A549 treated with ZK216348 at 1 μM for 4 hours (cell line): ENCODE measurements around the gene KAT8. TPM values are rescaled to one million over a fixed set of nuclear protein-coding genes. Genes with fewer than 3 reads are reported as not detected.

Experiments used
- total RNA-seq: library from RNA; stranded (reverse); fragments of 200-300 nt; extraction: Qiagen RNA extraction; gene quantifications from 5 replicates; pipeline ENCODE4 v1.2.3, GENCODE V29; 2022; ENCODE audit warnings: low read depth

KAT8 gene
- 32.5 to 46.4 TPM (median 43.1 TPM) in 5 replicates for total RNA-seq

DNA sequence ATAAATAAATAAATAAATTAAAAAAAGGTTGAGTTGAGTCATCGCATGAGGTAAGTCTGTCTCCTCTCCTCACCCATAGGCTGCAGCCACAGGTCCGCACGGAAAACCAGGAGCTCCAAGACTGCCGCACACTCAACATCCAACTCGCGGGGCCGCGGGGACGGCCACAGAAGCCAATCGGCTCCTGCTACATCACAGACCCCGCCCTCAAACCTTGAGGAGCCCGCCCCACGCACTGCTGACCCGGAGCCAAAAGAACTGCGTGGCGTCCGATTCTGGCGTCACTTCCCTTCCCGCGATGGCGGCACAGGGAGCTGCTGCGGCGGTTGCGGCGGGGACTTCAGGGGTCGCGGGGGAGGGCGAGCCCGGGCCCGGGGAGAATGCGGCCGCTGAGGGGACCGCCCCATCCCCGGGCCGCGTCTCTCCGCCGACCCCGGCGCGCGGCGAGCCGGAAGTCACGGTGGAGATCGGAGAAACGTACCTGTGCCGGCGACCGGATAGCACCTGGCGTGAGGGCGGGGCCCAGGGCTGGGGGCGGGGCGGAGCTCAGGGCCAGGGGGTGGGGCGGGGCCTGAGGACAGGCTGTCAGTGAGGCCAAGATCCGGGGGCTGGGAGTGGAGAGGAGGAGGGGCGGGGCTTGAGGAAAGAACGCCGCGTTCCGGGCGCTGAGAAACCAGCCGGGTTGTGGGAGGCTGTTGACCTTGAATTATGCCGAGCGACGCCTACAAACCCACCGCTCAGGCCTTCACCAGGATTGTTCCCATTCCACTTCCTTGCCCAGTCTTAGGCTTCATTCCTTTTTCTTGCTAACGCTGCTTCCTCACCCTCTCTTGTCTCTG, at the start of gene KAT8:
Gene KAT8, plus strand, starts transcription at position 281 of the 839 bp plus-strand sequence. Its CDS starts 18 bp downstream, at position 299.

DNA sequence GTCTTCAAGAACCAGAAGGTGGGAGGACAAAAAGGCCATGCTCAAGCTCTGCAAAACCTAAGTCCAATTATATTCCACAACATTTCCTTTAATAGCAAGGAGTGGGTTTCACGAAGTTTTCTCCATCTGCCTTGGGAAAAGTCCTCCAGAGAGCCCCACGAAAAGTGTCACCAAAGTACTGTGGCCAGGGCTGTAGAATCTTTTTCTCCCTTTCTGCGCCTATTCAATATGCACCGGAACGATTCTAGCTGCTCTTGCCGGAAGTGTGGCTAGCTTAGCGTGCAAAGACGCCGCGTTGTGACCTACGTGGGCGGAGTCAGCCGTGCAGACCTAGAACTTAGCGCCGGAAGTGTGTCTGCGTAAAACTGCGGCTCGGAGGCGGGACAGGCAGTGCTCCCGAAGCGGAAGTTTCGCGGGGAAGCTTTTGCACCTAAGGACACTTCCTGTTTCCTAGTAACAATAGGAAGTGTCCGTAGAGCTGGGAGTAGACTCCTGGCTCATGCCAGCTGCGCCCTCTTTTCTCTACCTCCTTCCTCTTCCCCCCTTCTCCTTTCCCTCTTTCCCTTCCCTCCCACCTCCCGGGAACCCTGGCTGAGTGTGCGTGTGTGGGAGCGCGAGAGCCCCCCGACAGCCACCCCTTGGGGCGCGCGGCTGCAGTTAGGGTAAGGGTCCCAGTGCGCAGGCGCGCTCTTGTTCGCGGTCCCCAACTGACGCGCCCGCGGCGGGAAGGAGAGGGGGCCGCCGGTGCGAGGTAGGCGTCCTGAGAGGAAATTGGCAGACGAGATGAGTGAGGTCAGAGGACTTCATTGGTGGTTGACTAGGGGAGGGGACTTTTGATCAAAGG, 43.3 kb upstream of the KAT8 start, which contains the start of the genes ZNF646 and ZNF668:
Gene ZNF646, plus strand, starts transcription at position 453 of the 844 bp plus-strand sequence. CDS start 1,903 bp downstream, outside the sequence.
Gene ZNF668, minus strand, starts transcription at position 271 of the 844 bp plus-strand sequence. CDS start 9,781 bp downstream, outside the sequence.

DNA sequence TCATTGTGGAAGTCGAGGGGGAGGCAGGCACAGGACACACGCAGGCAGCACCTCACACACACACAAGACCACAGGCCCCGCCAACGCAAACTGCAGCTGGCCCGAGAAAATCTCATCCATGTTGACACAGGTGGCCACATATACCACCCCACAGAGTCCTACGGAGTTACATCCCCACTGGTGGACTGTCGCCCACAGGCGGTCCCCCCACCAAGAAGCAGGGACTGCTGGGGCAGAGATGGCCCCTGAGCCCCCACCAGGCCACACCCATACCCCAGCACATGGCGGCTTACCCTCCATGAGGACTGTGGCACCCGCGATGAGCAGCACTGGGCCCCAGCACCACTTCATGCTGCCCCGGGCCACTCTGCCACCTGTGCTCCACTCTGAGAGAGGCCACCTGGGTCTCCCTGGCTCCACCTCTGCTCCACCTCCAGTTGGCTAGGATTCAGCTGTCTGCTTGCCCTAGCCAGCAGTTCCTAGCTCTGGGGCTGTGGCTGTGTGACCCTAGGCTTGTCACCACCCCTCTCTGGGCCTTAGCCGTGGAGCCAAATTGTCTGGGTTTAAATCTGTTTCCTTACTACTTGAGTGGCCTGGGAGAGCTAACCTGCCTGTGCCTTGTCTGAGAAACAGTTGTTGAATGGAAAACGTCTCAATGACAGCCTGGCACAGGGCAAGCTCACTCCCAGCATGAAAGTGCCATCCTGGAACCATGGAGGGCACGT, 28.8 kb upstream of the KAT8 start, which contains the start of gene PRSS53:
Gene PRSS53, minus strand, starts transcription at position 485 of the 725 bp plus-strand sequence. Its CDS starts 134 bp downstream, at position 351.

DNA sequence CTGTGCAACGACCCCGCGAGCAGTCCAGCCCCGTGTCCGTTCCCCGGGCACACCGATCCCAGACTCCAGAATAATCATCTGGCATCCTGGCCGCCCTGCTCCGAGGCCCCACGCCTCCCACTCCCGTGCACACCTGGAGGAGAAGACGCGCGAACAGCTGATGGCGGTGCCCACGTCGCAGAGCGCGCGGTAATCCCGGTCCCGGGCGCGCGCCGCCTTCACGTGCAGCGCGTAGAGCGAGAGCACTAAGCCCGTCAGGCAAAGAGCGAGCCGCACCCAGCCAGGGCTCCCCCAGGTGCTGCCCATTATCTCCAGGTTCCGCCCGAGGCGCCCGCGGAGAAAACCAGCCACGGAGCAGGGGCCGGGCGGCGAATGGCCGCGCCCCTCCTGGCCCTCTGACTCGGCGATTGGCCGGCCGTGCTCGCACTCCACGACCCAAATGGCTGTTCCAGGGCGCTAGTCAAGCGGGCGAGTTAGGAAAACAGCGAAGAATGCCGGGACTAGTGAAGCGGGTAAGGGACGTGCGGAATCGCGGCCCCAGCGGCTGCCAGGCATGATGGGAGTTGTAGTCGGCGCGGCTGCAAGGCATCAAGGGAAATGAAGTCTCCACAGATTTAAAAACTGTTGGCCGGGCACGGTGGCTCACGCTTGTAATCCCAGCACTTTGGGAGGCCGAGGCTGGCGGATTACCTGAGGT, 22.9 kb upstream of the KAT8 start, which contains the start of gene VKORC1:
Gene VKORC1, minus strand, starts transcription at position 374 of the 697 bp plus-strand sequence. Its CDS starts 68 bp downstream, at position 306.

DNA sequence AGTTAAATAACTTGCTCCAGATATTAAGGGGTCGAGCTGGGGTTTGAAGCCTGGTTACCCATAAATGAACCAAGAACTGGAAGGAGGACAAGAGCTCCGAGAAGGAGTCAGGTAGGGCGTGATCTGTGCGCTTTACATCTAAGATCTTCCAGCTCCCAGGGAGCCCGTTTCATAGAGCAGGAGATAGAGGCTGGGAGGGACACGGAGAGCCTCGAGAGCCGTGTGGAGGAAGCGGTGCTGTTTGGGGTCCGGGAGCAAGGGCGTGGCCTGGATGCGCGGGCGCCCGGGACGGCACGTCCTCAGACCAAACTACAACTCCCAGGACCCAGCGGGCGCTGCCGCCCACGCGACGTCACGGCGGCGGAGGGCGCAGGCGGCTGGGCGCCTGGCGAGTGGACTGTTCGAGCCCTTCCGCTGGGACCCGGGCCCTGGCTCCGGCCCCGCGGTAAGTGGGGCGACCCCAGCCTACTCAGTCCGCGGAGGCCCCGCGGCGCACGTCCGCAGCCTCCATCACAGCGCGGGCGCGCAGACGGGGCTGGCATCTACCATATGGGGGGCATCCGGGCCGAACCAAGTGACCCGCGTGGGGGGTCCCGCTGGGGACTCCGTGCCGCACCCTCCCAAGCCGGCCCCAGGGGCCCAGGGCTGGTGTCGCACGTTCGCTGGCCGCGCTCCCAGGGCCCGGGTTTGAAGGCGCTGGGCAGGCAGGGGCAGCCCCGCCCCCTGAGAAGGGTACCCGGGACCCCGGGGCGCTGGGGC, 9.2 kb upstream of the KAT8 start, which contains the start of gene BCKDK:
Gene BCKDK, plus strand, starts transcription at position 352 of the 759 bp plus-strand sequence. CDS start 838 bp downstream, outside the sequence.

DNA sequence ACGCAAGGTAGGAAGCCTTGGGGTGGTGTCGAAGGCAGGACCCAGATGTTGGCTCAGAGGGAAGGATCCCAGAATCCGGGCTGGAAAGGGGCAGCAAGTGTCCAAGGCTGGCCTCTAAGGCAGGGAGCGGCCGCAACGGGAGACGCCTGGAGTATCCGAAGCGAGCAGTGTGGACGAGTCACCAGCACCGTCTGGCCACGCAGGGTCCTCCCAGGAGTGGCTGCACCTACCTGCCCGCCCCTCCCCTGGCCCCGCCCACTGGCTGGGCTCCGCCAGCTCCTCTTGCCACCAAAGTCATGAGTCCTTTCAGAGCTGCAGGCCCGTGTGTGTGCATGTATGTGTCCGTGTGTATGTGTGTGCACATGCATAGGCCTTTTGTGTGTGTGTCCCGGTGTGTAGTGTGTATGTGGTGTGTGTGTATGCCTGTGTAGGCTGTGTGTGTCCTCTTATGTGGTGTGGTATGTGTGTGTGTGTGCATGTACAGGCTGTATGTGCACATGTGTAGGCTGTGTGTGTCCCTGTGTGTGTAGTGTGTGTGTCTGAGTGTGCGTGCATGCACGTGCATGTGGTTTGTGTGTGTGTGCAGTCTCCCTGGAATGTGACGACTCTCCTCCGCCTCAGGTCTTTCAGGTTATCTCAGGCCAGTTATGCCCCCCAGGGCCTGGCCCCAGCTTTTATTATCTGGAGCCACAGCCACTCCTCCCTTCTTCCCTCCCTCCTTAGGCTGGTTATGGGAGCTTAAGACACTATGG, 18.2 kb downstream of the KAT8 start, which contains the start of gene PRSS8:
Gene PRSS8, minus strand, starts transcription at position 193 of the 752 bp plus-strand sequence. CDS start 229 bp downstream, outside the sequence.

DNA sequence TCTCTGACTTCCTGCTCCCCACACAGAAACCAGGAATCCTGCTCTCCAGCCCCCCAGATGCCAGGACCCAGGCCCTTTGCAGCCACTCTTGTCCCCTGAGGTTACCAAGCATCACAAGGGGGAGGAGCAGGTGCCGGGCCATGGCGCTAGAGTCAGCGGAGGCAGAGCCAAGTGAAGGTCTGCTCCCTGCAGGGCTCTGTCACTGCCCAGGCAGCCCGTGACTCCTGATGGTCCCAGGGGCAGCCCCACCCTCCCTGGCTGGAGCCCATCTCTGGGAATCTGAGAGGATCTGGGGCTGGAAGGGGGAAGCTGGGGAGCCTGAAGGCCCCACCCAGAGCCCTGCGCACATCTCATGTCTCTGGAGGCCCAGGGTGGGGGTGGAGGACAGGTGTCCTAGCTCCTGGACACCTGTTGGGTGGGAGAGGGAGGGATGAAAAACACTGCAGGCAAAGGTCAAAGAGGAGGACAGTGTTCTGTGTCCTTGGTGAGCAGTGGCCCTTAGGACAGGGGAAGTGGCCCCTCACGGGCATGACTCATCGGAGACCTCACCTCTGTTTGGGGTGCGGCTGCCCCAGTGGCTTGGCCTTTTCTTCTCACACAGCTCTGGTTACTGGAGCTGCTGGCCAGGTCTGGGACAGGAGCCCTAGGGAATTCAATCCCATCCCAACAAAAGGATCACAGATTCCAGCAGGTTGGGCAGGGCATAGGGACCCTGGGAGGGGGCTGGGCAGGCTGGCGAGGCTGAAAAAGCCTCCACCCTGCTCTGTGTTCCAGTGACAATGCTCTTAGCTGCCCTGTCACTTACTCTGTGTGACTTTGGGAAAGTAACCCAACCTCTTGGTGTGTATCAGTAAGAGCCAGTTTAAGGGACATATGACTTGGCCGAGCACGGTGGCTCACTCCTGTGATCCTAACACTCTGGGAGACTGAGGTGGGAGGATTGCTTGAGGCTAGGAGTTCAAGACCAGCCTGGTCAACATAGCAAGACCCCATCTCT, 32.7 kb downstream of the KAT8 start, which contains the start of gene PRSS36:
Gene PRSS36, minus strand, starts transcription at position 173 of the 997 bp plus-strand sequence. Its CDS starts 31 bp downstream, at position 142.

DNA sequence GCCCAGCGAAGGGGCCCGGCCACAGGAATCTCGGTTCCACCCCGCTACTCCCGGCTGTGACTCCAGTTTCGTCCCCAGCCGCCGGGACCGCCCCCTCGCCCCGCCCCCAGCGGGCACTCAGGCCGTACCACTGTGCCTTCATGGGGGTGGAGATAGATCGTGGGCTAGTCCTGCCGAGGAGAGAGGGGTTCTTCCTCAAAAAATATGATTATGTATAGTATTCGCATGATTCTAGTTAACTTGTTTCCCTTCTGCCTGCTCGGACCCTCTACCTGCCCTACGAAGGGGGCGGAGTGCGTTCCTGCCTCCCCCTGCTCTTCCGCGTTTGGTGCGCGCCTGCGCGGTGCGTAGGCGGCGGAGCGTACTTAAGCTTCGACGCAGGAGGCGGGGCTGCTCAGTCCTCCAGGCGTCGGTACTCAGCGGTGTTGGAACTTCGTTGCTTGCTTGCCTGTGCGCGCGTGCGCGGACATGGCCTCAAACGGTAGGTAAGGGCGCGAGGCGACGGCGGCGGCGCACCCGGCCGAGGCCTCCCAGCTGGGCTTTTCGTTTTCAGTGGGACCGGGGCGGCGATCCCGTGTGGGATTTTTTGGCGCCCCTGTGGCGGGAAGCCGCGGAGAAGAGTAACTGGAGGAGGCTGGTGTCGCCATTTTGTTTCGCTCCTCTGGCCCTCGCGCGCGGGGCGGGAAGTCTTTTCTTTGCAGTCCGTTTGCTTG, 62.4 kb downstream of the KAT8 start, which contains the start of gene FUS:
Gene FUS, plus strand, starts transcription at position 393 of the 713 bp plus-strand sequence. Its CDS starts 76 bp downstream, at position 469.

Other genes starting within 250 kb of the KAT8 start
- 24.0 to 43.8 TPM (median 43.2 TPM) in 5 replicates for gene BCL7C, start 223.6 kb upstream of the KAT8 start, total RNA-seq
- 0.14 to 0.32 TPM (median 0.30 TPM) in 3 of 5 replicates, not detected in the others for gene CTF1, start 221.1 kb upstream of the KAT8 start, total RNA-seq
- gene FBXL19, start 194.1 kb upstream of the KAT8 start, total RNA-seq, result 8.6 to 23.7 TPM (median 22.0 TPM) in 5 replicates
- 8.1 to 18.1 TPM (median 12.5 TPM) in 5 replicates for gene ORAI3, start 168.6 kb upstream of the KAT8 start, total RNA-seq
- gene SETD1A, start 159.9 kb upstream of the KAT8 start, total RNA-seq, result 12.6 to 22.9 TPM (median 21.6 TPM) in 5 replicates
- 9.5 to 18.2 TPM (median 13.8 TPM) in 5 replicates for gene HSD3B7, start 132.5 kb upstream of the KAT8 start, total RNA-seq
- gene STX1B, start 107.0 kb upstream of the KAT8 start, total RNA-seq, result 1.6 to 2.9 TPM (median 1.8 TPM) in 5 replicates
- gene STX4, start 84.1 kb upstream of the KAT8 start, total RNA-seq, result 48.5 to 73.3 TPM (median 68.5 TPM) in 5 replicates
- 7.2 to 21.8 TPM (median 16.1 TPM) in 5 replicates for gene ZNF668, start 43.4 kb upstream of the KAT8 start, total RNA-seq
- gene ZNF646, start 43.2 kb upstream of the KAT8 start, total RNA-seq, result 5.1 to 13.5 TPM (median 11.6 TPM) in 5 replicates
- gene PRSS53, start 28.7 kb upstream of the KAT8 start, total RNA-seq, result 0.59 to 2.0 TPM (median 1.3 TPM) in 5 replicates
- 86.0 to 147 TPM (median 138 TPM) in 5 replicates for gene VKORC1, start 22.9 kb upstream of the KAT8 start, total RNA-seq
- 31.9 to 56.2 TPM (median 47.4 TPM) in 5 replicates for gene BCKDK, start 9.3 kb upstream of the KAT8 start, total RNA-seq
- gene PRSS8, start 18.1 kb downstream of the KAT8 start, total RNA-seq, result 0.80 to 1.2 TPM (median 0.91 TPM) in 5 replicates
- gene PRSS36, start 32.4 kb downstream of the KAT8 start, total RNA-seq, result 0.83 to 2.0 TPM (median 0.93 TPM) in 5 replicates
- gene FUS, start 62.5 kb downstream of the KAT8 start, total RNA-seq, result 500 to 693 TPM (median 524 TPM) in 5 replicates
- gene PYCARD, start 85.1 kb downstream of the KAT8 start, total RNA-seq, result 22.6 to 44.7 TPM (median 37.8 TPM) in 5 replicates
- 0.06 to 0.12 TPM (median 0.09 TPM) in 3 of 5 replicates, not detected in the others for gene TRIM72, start 96.5 kb downstream of the KAT8 start, total RNA-seq
- not detected in 5 replicates for gene PYDC1, start 99.5 kb downstream of the KAT8 start, total RNA-seq
- gene ITGAM, start 142.3 kb downstream of the KAT8 start, total RNA-seq, result 0.92 to 3.6 TPM (median 1.8 TPM) in 5 replicates
- gene ITGAX, start 237.5 kb downstream of the KAT8 start, total RNA-seq, result 0.89 to 1.9 TPM (median 1.2 TPM) in 5 replicates